Body of pancreas (tissue), 4 donors: ENCODE results near the gene UFSP2.

Experiments used
- CTCF ChIP-seq, 7 experiments: fragments of 450-650 bp in 4 of 7; fragments of 200-600 bp in 3 of 7; sonication (generic) in 3 of 7; IDR thresholded peaks; one replicate each; pipeline ENCODE4 v1.5.1; 2016 to 2019; ENCODE audit warnings: antibody characterized with exemption in 7 of 7
- POLR2A ChIP-seq, 3 donors: fragments of 450-650 bp; IDR thresholded peaks; one replicate each; pipeline ENCODE4 v1.6.1; 2016; ENCODE audit warnings: antibody characterized with exemption in 3 of 3, mild to moderate bottlenecking in 2 of 3

DNA sequence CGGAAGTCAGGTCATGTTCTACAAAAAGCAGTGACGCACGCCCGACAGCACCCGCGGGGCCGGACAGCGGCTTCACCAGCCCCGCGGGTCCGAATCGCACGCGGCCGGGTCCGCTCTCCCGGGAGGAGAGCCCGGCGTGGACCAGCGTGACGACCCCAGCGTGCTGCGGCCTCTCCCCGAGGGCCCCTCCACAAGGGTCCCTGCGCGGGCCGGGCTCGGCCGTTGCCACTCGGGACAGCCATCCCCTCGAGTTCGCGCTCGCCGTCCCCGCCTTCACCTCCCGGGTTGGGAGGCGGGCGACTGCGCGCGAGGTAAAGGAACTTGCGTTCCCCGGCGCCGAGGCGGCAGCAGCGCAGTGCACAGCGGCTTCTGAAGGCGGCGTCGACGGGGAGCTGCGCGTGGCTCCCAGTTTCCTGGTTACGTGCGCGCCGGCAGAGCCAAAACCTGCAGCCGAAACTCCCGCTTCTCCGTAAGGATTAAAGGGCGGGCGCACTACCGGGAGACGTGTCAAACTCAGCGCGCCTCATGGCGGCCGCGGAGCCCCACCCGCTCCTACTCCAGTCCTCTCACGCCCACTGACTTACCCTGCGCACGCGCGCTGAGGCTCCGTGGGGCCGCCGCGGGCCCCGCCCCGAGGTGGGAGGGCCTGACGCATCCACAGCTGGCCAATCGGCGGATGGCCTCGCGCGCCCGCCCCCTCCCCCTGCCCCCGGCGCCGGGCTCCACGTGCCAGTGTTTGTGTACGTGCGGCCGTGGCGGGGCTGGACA lies 29.6 kb downstream of the UFSP2 start:
- TF ChIP-seq CTCF (IDR thresholded peaks at IDR 0.05) (peak in 2 of 7 experiments; percentile 20), POLR2A (IDR thresholded peaks at IDR 0.05) (peak; percentile 84 to 88 (median 85))
